GM19328 (cell line): Measurements from ENCODE around the gene MCUB.

ENCODE experiments used
- ATAC-seq: cut with Tn5 transposase; IDR thresholded peaks from one replicate; pipeline ENCODE4 v1.9.1; 2021; ENCODE audit warnings: mild to moderate bottlenecking, moderate library complexity; ENCODE audit not compliant: unreplicated experiment

Gene MCUB

DNA sequence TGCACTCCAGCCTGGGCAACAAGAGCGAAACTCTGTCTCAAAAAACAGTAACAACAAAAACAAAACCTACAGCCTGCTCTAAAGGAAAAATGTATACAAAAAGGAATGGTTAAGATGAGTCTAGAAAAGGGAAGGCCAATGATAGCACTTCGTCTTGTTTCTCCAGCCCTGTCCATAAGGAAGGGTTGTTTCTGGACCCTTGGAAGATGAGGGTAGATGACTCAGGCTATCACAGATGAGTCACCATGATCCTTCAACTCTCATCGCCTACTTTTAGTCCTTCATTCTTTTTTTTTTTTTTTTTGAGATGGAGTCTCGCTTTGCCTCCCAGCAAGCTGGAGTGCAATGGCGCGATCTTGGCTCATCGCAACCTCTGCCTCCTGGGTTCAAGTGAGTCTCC lies 161.0 kb downstream of the MCUB start:
- no peak for ATAC-seq

DNA sequence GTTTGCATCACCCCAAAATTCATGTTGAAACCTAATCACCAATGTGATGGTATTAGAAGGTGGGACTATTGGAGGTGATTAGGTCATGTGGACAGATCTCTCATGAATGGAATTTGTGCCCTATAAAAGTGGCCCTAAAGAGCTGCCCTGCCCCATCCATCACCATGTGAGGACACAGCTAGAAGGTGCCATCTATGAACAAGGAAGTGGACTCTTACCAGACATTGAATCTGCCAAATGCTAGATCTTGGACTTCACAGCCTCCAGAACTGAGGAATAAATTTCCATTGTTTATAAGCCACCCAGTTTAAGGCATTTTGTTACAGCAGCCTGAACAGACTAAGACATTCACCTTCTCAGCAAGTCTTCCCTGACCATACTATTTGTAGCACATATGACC lies 162.3 kb downstream of the MCUB start:
- no peak for ATAC-seq

DNA sequence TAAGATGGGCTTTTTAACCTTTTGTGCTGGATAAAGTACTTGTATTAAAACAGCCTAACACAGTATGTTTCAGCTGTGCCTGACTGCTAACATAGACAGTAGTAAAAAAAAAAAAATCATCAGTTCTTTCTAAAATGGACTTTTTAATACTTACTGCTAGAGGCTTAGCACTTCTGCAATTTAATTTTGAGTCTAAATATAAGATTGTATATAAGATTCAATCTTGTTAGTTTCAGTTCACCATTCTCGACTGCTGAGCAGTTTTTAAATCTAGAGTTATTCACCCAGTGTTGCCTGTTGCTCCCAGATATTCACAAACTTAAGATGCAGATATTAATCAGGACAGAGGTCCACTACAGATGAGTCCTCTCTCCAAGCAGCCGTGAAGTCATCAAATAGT lies 163.1 kb downstream of the MCUB start:
- no peak for ATAC-seq

DNA sequence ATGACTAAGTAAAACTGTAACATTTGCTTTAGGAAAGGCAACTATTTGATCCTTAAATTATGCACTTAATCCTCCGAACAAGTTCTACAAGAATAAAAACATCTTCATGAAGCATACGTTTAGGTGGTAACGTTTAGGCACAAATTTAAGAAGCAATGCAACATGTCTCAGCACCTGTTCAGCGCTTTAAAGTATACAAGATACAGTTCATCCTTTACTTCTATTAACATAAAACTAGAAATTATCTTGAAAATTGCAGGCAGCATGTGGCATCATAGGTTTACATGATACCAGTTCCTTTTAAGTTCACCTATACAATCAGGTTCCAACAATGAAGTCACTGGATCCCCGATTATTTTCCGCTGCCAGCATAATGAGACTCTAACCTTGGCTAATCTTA lies 168.3 kb downstream of the MCUB start:
- ATAC-seq: no peak

DNA sequence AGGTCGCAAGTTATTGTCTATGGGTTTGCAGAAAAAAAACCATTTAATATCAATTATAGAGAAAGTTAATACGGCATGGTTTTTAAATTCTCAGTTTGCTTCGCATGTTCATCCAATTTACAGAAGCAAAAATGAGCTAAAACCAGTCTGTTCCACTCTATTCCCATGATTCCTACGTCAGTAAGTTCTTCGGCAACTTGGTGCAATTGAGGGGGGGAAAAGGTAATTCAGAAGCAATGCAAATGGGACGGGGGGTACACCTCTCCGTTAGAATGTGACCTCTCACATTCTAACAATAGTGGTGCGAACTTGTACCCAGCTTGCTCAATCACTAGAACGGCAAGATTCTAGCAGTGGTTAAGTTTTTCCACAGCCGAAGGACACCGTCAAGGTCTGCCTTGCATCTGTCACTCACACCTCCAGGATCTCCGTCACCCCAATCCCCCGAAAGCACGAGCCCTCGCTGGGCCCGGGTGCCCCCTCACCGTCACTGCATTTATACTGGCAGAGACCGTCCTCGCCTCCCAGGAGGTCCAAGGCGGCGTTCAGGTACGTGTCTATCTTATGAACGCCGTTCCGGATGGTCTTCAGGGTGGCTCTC lies 169.2 kb downstream of the MCUB start:
- ATAC-seq: no peak

DNA sequence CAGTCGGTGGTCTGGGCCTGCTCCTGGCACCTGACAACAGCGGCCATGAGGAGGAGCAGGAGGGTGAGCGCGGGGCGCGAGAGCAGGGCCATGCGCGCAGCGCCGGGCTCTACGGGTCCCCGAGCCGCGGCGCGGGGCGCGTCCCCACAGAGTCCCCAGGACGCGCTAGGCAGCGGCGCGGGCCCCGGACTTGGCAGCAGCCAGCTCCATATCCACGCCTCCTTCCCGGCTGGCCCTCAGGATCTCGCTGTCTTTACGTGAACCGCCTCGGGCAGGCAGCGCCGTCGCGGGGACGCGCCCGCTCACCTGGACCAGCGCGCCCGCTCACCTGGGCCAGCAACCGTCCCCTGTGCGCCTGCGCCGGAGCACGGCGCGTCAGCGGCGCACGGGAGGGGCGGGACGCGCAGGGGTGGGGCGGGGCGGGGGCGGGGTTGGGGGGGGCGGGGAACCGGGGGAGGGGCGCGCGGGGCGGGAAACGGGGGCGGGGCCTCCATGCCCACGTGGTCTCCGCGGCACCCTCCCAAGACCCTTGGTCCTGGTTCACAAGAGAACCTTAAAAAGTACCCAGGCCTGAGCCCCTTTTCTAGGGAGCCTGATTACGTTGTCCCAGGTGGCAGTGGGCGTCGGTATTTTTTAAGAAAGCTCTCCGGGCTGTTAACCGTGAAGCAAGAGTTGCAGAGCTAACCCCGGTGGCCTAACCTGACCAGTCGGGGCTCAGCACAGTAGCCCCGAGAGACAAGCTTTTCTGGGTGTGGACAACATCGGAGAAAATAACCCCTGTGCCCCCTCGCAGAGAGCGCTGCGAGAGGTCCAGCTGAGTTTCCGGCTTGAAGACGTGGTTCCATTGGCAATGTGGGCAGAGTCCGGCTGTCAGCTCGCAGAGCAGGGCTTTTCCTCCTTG lies 169.9 kb downstream of the MCUB start, which contains the start of gene PLA2G12A:
PLA2G12A (minus strand) TSS at position 353 of the 901 bp plus-strand sequence; CDS start at position 92, 261 bp downstream.
- ATAC-seq: peak; percentile 78

DNA sequence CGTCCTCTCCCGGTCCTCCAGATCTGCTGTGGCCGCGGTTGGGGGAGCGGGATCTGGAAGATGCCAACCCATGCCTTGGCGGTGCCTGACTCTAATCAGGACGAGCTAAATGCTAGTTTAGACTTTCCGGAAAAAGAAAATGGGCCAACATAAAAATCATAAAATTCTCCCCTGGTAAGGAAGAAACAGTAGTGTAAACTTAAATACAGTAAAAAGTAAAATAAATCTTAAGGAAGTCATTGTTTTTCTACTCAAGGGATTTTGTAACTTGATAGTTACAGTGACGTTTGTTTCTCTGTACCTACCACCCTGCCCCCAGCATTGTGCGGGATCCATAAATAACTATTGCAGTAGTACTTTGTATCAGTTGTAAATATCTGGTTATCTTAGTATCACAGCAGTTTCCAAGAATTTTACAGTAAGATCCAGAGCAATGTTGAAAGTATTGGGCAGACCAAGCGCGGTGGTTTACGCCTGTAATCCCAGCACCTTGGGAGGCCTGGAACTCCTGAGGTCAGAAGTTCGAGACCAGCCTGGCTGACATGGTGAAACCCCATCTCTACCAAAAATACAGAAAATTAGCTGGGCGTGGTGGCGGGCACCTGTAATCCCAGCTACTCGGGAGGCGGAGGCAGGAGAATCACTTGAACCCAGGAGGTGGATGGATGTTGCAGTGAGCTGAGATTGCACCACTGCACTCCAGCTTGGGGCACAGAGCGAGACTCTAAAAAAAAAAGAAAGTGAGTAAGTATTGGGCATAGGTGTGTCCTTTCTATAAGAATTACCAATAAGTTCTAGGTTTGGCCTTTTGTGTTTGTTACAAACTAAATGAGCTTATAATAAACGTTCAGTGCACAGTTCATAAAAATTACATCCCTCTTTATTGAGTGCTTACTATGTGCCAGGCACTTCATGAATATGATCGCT lies 170.8 kb downstream of the MCUB start:
- no peak for ATAC-seq

DNA sequence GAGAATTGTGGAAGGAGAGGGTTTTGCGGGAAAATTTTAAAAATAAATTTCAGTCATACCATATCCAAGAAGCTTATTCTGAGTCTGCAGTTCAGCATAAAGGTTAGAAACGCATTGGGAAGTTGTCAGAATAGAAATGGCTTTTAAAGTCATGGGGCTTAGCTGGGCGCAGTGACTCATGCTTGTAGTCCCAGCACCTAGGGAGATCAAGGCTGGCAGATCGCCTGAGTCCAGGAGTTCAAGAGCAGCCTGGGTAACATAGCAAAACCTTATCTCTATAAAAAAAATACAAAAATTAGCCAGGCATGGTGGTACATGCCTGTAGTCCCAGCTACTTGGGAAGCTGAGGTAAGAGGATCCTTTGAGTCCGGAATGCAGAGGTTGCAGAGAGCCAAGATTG lies 173.7 kb downstream of the MCUB start:
- no peak for ATAC-seq

DNA sequence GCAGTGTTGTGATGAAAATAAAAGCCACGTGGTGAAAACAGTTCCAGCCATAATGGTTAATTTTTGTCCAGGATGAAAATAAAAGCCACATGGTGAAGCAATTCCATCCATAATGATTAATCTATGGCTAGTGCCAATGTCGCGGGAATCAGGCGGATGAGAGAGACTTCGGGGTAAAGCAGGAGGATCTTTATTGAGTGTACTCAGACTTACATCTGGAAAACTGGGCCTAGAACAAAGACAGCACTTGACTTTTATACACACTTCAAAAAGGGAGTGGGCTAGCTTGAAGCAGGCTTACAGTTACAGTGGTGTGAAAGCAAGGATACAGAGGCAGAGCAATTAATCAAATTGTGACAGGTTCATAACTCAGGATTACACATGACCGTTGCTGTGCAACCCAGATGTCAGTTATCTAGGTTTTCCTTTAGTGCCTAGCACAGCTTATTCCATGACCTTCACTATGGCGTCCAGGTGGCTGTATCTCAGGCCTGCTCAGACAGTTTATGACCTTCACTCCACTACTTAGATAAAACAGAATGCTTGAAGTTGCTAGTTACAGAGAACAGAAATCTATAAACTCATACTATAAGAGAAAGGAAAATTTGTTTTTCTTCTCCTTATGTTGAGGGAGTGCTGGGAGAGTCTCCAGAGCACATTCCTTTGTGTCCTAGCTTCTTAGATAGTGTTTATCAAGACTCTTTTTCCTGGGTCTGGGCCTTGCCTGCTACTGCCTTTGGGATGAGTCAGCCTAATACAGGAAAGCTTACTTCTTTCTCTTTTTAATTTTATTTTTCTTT lies 175.7 kb downstream of the MCUB start:
- no peak for ATAC-seq
